HEK293T (cell line): Measurements from ENCODE around the gene DCTN5.

Source experiments
- CTCF ChIA-PET: fragments of 350-600 bp; formaldehyde crosslinking; extraction: SDS; loops from one replicate; lab custom pipeline; 2021; ENCODE audit warnings: antibody characterized with exemption, inconsistent platforms; lab: Yijun Ruan, JAX
- POLR2A ChIA-PET: fragments of 350-600 bp; formaldehyde crosslinking; extraction: SDS; loops from one replicate; lab custom pipeline; 2020; ENCODE audit warnings: antibody characterized with exemption, inconsistent platforms; lab: Yijun Ruan, JAX
- DNase-seq: peaks from one replicate; pipeline ENCODE4 v3.0.0; 2012; ENCODE audit warnings: mixed read lengths; ENCODE audit errors: extremely low spot score
- ARNT ChIP-seq: fragments of 450-650 bp; IDR thresholded peaks from 2 replicates; pipeline ENCODE4 v1.6.1; 2017; ENCODE audit warnings: mild to moderate bottlenecking
- CTBP1 ChIP-seq: fragments of 450-650 bp; IDR thresholded peaks from 2 replicates; pipeline ENCODE4 v1.6.1; 2016; ENCODE audit warnings: borderline replicate concordance
- FOXK2 ChIP-seq: fragments of 450-650 bp; IDR thresholded peaks from 2 replicates; pipeline ENCODE4 v1.6.1; 2016; ENCODE audit warnings: mild to moderate bottlenecking
- FOXM1 ChIP-seq: fragments of 450-650 bp; IDR thresholded peaks from 2 replicates; pipeline ENCODE4 v1.6.1; 2017; ENCODE audit warnings: mild to moderate bottlenecking, borderline replicate concordance
- HDGF ChIP-seq: fragments of 450-650 bp; IDR thresholded peaks from 2 replicates; pipeline ENCODE4 v1.6.1; 2017; ENCODE audit warnings: antibody characterized with exemption, borderline replicate concordance
- L3MBTL2 ChIP-seq: fragments of 450-650 bp; conservative IDR thresholded peaks from 2 replicates; pipeline ENCODE4 v1.6.1; 2016; ENCODE audit warnings: mild to moderate bottlenecking
- LEF1 ChIP-seq: fragments of 450-650 bp; IDR thresholded peaks from 2 replicates; pipeline ENCODE4 v1.6.1; 2017; ENCODE audit warnings: mild to moderate bottlenecking, borderline replicate concordance
- NFRKB ChIP-seq: fragments of 450-650 bp; IDR thresholded peaks from 2 replicates; pipeline ENCODE4 v1.6.1; 2016; ENCODE audit warnings: mild to moderate bottlenecking, moderate library complexity
- SP1 ChIP-seq: fragments of 450-650 bp; IDR thresholded peaks from 2 replicates; pipeline ENCODE4 v1.6.1; 2017
- SUZ12 ChIP-seq: fragments of 450-650 bp; IDR thresholded peaks from 2 replicates; pipeline ENCODE4 v1.6.1; 2016; ENCODE audit warnings: mild to moderate bottlenecking
- TARDBP ChIP-seq: fragments of 450-650 bp; IDR thresholded peaks from 2 replicates; pipeline ENCODE4 v1.6.1; 2016
- ZNF384 ChIP-seq: fragments of 450-650 bp; IDR thresholded peaks from 2 replicates; pipeline ENCODE4 v1.6.1; 2016
- TF ChIP-seq, protein P1 (sequence below): fragments of 450-650 bp; IDR thresholded peaks from 2 replicates; pipeline ENCODE4 v1.6.1; 2016

DCTN5 gene

DNA sequence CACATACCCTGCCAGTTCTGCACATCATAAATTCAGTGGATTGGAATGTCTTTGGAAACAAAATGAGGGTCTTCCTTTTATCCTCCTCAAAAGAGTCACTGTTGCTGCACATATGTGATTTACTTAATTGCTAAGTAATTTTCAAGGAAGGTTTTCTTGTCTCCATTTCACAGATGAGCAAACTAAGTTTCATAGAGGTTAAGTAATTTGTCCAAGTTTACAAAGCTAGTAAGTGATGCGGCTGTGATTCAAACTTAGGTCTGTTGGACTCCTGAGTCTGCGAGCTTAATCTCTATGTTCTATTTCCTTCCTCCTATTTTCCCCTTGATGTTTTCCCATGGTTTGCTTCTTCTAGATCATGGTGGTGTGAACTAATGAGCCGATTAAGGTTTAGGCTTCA is 85.4 kb downstream of the DCTN5 start:
- no peak for DNase-seq
- TF ChIP-seq, protein P1, sequence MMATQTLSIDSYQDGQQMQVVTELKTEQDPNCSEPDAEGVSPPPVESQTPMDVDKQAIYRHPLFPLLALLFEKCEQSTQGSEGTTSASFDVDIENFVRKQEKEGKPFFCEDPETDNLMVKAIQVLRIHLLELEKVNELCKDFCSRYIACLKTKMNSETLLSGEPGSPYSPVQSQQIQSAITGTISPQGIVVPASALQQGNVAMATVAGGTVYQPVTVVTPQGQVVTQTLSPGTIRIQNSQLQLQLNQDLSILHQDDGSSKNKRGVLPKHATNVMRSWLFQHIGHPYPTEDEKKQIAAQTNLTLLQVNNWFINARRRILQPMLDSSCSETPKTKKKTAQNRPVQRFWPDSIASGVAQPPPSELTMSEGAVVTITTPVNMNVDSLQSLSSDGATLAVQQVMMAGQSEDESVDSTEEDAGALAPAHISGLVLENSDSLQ = no peak
- TF ChIP-seq LEF1 = no peak
- no peak for TF ChIP-seq ZNF384
- no peak for TF ChIP-seq L3MBTL2
- TF ChIP-seq FOXK2 = no peak
- no peak for TF ChIP-seq CTBP1
- no peak for TF ChIP-seq NFRKB
- no peak for TF ChIP-seq SUZ12
- no peak for TF ChIP-seq SP1
- TF ChIP-seq HDGF = no peak
- TF ChIP-seq FOXM1 = no peak
- TF ChIP-seq TARDBP = no peak
- no peak for TF ChIP-seq ARNT
- CTCF ChIA-PET = no interaction called here
- POLR2A ChIA-PET = interaction anchor here (1.2 kb wide), 1 partner anchor 11 kb away, joined by 3 read pairs; no protein-coding TSS in a partner anchor
